ENCODE results near the gene CCDC195.

CCDC195 gene

GRCh38 chr2:224716201-224716600, at the start of gene CCDC195:
TSS of gene CCDC195 (minus strand) at chr2:224716365. CDS start at chr2:224716365, 0 bp downstream.
- no peak for DNase-seq

- DNase-seq, result no peak
Measured at GRCh38 chr2:224764565-224765236, 48.5 kb upstream of the CCDC195 start.

- DNase-seq, result no peak
Measured at GRCh38 chr2:224757934-224758548, 41.9 kb upstream of the CCDC195 start.

GRCh38 chr2:224753743-224754540, 37.8 kb upstream of the CCDC195 start:
- DNase-seq, result no peak

- DNase-seq, result no peak
Measured at GRCh38 chr2:224751996-224752698, 36.0 kb upstream of the CCDC195 start.

- DNase-seq, result no peak
Measured at GRCh38 chr2:224749136-224749535, 33.0 kb upstream of the CCDC195 start.

GRCh38 chr2:224747765-224748164, 31.6 kb upstream of the CCDC195 start:
- no peak for DNase-seq

GRCh38 chr2:224736227-224736626, 20.1 kb upstream of the CCDC195 start:
- DNase-seq, result no peak

- DNase-seq, result no peak
Measured at GRCh38 chr2:224734949-224735348, 18.8 kb upstream of the CCDC195 start.

- no peak for DNase-seq
Measured at GRCh38 chr2:224731665-224732064, 15.5 kb upstream of the CCDC195 start.

GRCh38 chr2:224729435-224729834, 13.3 kb upstream of the CCDC195 start:
- no peak for DNase-seq

- DNase-seq, result no peak
Measured at GRCh38 chr2:224724331-224724730, 8.2 kb upstream of the CCDC195 start.

- DNase-seq, result no peak
Measured at GRCh38 chr2:224723586-224724217, 7.5 kb upstream of the CCDC195 start.

GRCh38 chr2:224722770-224723169, 6.6 kb upstream of the CCDC195 start:
- DNase-seq, result no peak

GRCh38 chr2:224722250-224722649, 6.1 kb upstream of the CCDC195 start:
- no peak for DNase-seq

GRCh38 chr2:224716921-224717320, 756 bp upstream of the CCDC195 start:
- no peak for DNase-seq

GRCh38 chr2:224711859-224712665, 4.1 kb downstream of the CCDC195 start:
- DNase-seq, result no peak

- DNase-seq, result no peak
Measured at GRCh38 chr2:224711381-224711780, 4.8 kb downstream of the CCDC195 start.

- DNase-seq, result no peak
Measured at GRCh38 chr2:224709301-224709700, 6.9 kb downstream of the CCDC195 start.

- no peak for DNase-seq
Measured at GRCh38 chr2:224694502-224694901, 21.7 kb downstream of the CCDC195 start.

GRCh38 chr2:224691563-224691962, 24.6 kb downstream of the CCDC195 start:
- DNase-seq, result no peak

GRCh38 chr2:224690868-224691267, 25.3 kb downstream of the CCDC195 start:
- no peak for DNase-seq

Measured in activated CD8-positive, alpha-beta memory T cell treated with anti-CD3 and anti-CD28 coated beads, Interleukin-2, amount 50 U/mL, for 48 hours (primary cell).